Astrocyte (in vitro differentiated cells and primary cell): ENCODE results near the gene ADAM19. TPM values are rescaled to one million over a fixed set of nuclear protein-coding genes. Genes with fewer than 3 reads are reported as not detected.

Experiments used
- DNase-seq: peaks from one replicate; pipeline ENCODE4 v3.0.0-alpha.2; 2010; ENCODE audit warnings: low read depth
- FAIRE-seq: peaks from 2 replicates; lab custom pipeline; 2011; peaks lifted over from hg19 to GRCh38; lab: Jason Lieb, UNC
- H2AFZ ChIP-seq: 2 replicates; pipeline ENCODE4 v1.6.0; 2012; ENCODE audit warnings: low read depth, low read length, inconsistent platforms
- H3K27ac ChIP-seq: 2 replicates; pipeline ENCODE4 v1.5.1; 2011; ENCODE audit warnings: low read depth, low read length, inconsistent platforms
- H3K27me3 ChIP-seq: 2 replicates; pipeline ENCODE4 v1.6.0; 2011; ENCODE audit warnings: low read length, inconsistent platforms; ENCODE audit not compliant: insufficient read depth
- H3K36me3 ChIP-seq: 2 replicates; pipeline ENCODE4 v1.5.1; 2011; ENCODE audit warnings: low read length, inconsistent platforms; ENCODE audit not compliant: insufficient read depth
- H3K4me1 ChIP-seq: 2 replicates; pipeline ENCODE4 v1.5.1; 2011; ENCODE audit warnings: low read length, inconsistent platforms; ENCODE audit not compliant: insufficient read depth
- H3K4me2 ChIP-seq: 2 replicates; pipeline ENCODE4 v1.6.0; 2012; ENCODE audit warnings: low read length, inconsistent platforms
- H3K4me3 ChIP-seq: 2 replicates; pipeline ENCODE4 v1.5.1; 2011; ENCODE audit warnings: low read depth, mild to moderate bottlenecking, low read length, inconsistent platforms; ENCODE audit not compliant: insufficient read depth
- H3K79me2 ChIP-seq: 2 replicates; pipeline ENCODE4 v1.6.0; 2012; ENCODE audit warnings: mild to moderate bottlenecking, low read length, inconsistent platforms; ENCODE audit not compliant: insufficient read depth
- H3K9ac ChIP-seq: 2 replicates; pipeline ENCODE4 v1.6.0; 2012; ENCODE audit warnings: mild to moderate bottlenecking, low read length, inconsistent platforms
- H3K9me3 ChIP-seq: 2 replicates; pipeline ENCODE4 v1.5.1; 2012; ENCODE audit warnings: low read depth, mild to moderate bottlenecking, low read length, inconsistent platforms; ENCODE audit not compliant: insufficient read depth
- H4K20me1 ChIP-seq: 2 replicates; pipeline ENCODE4 v1.6.0; 2012; ENCODE audit warnings: low read length, inconsistent platforms; ENCODE audit not compliant: insufficient read depth
- H3K27ac Mint-ChIP-seq: one replicate; pipeline ENCODE4 v1.8.0; 2021; ENCODE audit warnings: mild to moderate bottlenecking, mixed read lengths; ENCODE audit not compliant: unreplicated experiment
- H3K27me3 Mint-ChIP-seq: one replicate; pipeline ENCODE4 v1.8.0; 2021; ENCODE audit warnings: low read depth, mixed read lengths; ENCODE audit not compliant: unreplicated experiment
- H3K36me3 Mint-ChIP-seq: one replicate; pipeline ENCODE4 v1.8.0; 2021; ENCODE audit warnings: low read depth, mixed read lengths; ENCODE audit not compliant: unreplicated experiment
- H3K4me1 Mint-ChIP-seq: one replicate; pipeline ENCODE4 v1.8.0; 2021; ENCODE audit warnings: low read depth, mixed read lengths; ENCODE audit not compliant: unreplicated experiment
- H3K4me3 Mint-ChIP-seq: one replicate; pipeline ENCODE4 v1.8.0; 2021; ENCODE audit warnings: mild to moderate bottlenecking, moderate library complexity, mixed read lengths; ENCODE audit not compliant: unreplicated experiment
- H3K9me3 Mint-ChIP-seq: one replicate; pipeline ENCODE4 v1.8.0; 2021; ENCODE audit warnings: mild to moderate bottlenecking, mixed read lengths; ENCODE audit not compliant: unreplicated experiment
- CTCF ChIP-seq: IDR thresholded peaks from 2 replicates; pipeline ENCODE4 v1.5.1; 2011; ENCODE audit warnings: low read depth, mild to moderate bottlenecking, inconsistent platforms, low read length, moderate library complexity; ENCODE audit not compliant: insufficient read depth
- EZH2 ChIP-seq: IDR thresholded peaks from 2 replicates; pipeline ENCODE4 v1.6.1; 2012; ENCODE audit warnings: mild to moderate bottlenecking, low read length, inconsistent platforms; ENCODE audit not compliant: insufficient read depth
- total RNA-seq: library from RNA; stranded (reverse); gene quantifications from 2 replicates; pipeline ENCODE4 v1.2.1, GENCODE V29; 2021

ADAM19 gene
- total RNA-seq, 1 donor from 2014 or later = 316 TPM

- Histone ChIP-seq H3K4me2 (peak overlapping the region; percentile 46), H3K4me3 (no peak overlapping the region), H2AFZ (peak overlapping the region; percentile 58), H3K27me3 (no peaks in the 10 kb centered on the region), H3K36me3 (no peaks in the 10 kb centered on the region), H4K20me1 (no peaks in the 10 kb centered on the region), H3K27ac (peak overlapping the region; percentile 89), H3K79me2 (no peaks in the 10 kb centered on the region), H3K9ac (peak overlapping the region; percentile 51), H3K9me3 (no peaks in the 10 kb centered on the region), H3K4me1 (peaks cover 32% of the 10 kb centered on the region)
- DNase-seq (peak; percentile 74), FAIRE-seq (peak; percentile 65)
- H3K27me3 Mint-ChIP-seq = no peaks in the 10 kb centered on the region
- peaks cover 2% of the 10 kb centered on the region for H3K9me3 Mint-ChIP-seq
- H3K4me3 Mint-ChIP-seq = peak overlapping the region; percentile 17
- peak overlapping the region; percentile 73 for H3K27ac Mint-ChIP-seq
- TF ChIP-seq EZH2 (no peak), CTCF (no peak)
- peaks cover 32% of the 10 kb centered on the region for H3K4me1 Mint-ChIP-seq
- no peaks in the 10 kb centered on the region for H3K36me3 Mint-ChIP-seq
These were observed 32.0 kb upstream of the ADAM19 start for GRCh38 chr5:157607371-157608161.

GRCh38 chr5:157606046-157606445, 30.5 kb upstream of the ADAM19 start:
- peak overlapping the region; percentile 59 for H3K27ac Mint-ChIP-seq

More at GRCh38 chr5:157606046-157606445, 30.5 kb upstream of the ADAM19 start:
- no peaks in the 10 kb centered on the region for H4K20me1 ChIP-seq
- TF ChIP-seq CTCF (no peak), EZH2 (no peak)
- no peaks in the 10 kb centered on the region for H3K27me3 Mint-ChIP-seq
- peak overlapping the region; percentile 89 for H3K27ac ChIP-seq
- H3K9me3 Mint-ChIP-seq = peaks cover 2% of the 10 kb centered on the region
- H3K4me2 ChIP-seq = no peak overlapping the region
- no peak for FAIRE-seq
- H3K4me1 Mint-ChIP-seq = peaks cover 35% of the 10 kb centered on the region
- H3K9me3 ChIP-seq = no peaks in the 10 kb centered on the region
- no peaks in the 10 kb centered on the region for H3K36me3 Mint-ChIP-seq
- no peak overlapping the region for H3K4me3 ChIP-seq
- peaks cover 37% of the 10 kb centered on the region for H3K4me1 ChIP-seq
- no peaks in the 10 kb centered on the region for H3K27me3 ChIP-seq
- no peak for DNase-seq
- no peak overlapping the region for H3K9ac ChIP-seq
- no peaks in the 10 kb centered on the region for H3K79me2 ChIP-seq
- H3K36me3 ChIP-seq = no peaks in the 10 kb centered on the region
- H2AFZ ChIP-seq = no peak overlapping the region
- H3K4me3 Mint-ChIP-seq = no peak overlapping the region
